Measurements from ENCODE around the gene CAPN11. TPM values are rescaled to one million over a fixed set of nuclear protein-coding genes. Genes with fewer than 3 reads are reported as not detected.

The CAPN11 gene
- total and polyA plus RNA-seq, 9 of the 15 experiments (the other 6 are each of a cell fraction or from before 2014, with no cell fraction given): 0.03 to 0.61 (median 0.17) TPM; not detected in 1

DNA sequence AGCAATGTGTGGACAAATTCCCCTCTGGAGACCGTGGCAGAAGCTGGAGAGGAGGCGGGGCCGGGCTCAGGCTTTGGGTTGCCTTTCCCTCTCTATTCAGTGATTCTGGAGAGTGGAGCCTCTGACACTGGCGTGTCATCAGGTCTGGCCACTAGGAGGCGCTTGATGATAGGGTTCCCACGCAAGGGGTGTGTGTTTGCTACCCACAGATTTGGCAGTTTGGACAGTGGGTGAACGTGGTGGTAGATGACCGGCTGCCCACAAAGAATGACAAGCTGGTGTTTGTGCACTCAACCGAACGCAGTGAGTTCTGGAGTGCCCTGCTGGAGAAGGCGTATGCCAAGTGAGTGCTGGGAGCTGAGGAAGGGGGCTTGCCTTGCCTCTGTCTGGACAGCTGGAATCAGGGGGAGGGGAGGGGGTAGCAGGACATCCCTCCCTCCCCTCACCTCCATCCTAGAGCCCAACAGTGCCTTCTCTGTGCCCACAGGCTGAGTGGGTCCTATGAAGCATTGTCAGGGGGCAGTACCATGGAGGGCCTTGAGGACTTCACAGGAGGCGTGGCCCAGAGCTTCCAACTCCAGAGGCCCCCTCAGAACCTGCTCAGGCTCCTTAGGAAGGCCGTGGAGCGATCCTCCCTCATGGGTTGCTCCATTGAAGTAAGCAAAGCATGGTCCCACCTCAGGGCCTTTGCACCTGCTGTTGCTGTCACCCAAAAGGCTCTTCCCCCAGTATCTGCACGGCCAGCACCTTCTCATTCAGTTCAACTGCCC, 14.3 kb downstream of the CAPN11 start (continued):
- TF ChIP-seq, protein P1, sequence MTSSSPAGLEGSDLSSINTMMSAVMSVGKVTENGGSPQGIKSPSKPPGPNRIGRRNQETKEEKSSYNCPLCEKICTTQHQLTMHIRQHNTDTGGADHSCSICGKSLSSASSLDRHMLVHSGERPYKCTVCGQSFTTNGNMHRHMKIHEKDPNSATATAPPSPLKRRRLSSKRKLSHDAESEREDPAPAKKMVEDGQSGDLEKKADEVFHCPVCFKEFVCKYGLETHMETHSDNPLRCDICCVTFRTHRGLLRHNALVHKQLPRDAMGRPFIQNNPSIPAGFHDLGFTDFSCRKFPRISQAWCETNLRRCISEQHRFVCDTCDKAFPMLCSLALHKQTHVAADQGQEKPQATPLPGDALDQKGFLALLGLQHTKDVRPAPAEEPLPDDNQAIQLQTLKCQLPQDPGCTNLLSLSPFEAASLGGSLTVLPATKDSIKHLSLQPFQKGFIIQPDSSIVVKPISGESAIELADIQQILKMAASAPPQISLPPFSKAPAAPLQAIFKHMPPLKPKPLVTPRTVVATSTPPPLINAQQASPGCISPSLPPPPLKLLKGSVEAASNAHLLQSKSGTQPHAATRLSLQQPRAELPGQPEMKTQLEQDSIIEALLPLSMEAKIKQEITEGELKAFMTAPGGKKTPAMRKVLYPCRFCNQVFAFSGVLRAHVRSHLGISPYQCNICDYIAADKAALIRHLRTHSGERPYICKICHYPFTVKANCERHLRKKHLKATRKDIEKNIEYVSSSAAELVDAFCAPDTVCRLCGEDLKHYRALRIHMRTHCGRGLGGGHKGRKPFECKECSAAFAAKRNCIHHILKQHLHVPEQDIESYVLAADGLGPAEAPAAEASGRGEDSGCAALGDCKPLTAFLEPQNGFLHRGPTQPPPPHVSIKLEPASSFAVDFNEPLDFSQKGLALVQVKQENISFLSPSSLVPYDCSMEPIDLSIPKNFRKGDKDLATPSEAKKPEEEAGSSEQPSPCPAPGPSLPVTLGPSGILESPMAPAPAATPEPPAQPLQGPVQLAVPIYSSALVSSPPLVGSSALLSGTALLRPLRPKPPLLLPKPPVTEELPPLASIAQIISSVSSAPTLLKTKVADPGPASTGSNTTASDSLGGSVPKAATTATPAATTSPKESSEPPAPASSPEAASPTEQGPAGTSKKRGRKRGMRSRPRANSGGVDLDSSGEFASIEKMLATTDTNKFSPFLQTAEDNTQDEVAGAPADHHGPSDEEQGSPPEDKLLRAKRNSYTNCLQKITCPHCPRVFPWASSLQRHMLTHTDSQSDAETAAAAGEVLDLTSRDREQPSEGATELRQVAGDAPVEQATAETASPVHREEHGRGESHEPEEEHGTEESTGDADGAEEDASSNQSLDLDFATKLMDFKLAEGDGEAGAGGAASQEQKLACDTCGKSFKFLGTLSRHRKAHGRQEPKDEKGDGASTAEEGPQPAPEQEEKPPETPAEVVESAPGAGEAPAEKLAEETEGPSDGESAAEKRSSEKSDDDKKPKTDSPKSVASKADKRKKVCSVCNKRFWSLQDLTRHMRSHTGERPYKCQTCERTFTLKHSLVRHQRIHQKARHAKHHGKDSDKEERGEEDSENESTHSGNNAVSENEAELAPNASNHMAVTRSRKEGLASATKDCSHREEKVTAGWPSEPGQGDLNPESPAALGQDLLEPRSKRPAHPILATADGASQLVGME (CRISPR knock-in tag; IDR thresholded peaks at IDR 0.05): no peak
- no peak for TF ChIP-seq CHD4 (IDR thresholded peaks at IDR 0.05; ENCODE audit: insufficient read depth, insufficient replicate concordance, low read depth, low read length, poor library complexity, severe bottlenecking)
- TF ChIP-seq, protein P2, sequence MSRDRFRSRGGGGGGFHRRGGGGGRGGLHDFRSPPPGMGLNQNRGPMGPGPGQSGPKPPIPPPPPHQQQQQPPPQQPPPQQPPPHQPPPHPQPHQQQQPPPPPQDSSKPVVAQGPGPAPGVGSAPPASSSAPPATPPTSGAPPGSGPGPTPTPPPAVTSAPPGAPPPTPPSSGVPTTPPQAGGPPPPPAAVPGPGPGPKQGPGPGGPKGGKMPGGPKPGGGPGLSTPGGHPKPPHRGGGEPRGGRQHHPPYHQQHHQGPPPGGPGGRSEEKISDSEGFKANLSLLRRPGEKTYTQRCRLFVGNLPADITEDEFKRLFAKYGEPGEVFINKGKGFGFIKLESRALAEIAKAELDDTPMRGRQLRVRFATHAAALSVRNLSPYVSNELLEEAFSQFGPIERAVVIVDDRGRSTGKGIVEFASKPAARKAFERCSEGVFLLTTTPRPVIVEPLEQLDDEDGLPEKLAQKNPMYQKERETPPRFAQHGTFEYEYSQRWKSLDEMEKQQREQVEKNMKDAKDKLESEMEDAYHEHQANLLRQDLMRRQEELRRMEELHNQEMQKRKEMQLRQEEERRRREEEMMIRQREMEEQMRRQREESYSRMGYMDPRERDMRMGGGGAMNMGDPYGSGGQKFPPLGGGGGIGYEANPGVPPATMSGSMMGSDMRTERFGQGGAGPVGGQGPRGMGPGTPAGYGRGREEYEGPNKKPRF (IDR thresholded peaks at IDR 0.05; ENCODE audit: low read depth, low read length): no peak
- no peak for TF ChIP-seq ZNF77 (CRISPR knock-in tag; IDR thresholded peaks at IDR 0.05)
- no peak for TF ChIP-seq HMGXB4 (CRISPR knock-in tag; IDR thresholded peaks at IDR 0.05)
- TF ChIP-seq, protein P3, sequence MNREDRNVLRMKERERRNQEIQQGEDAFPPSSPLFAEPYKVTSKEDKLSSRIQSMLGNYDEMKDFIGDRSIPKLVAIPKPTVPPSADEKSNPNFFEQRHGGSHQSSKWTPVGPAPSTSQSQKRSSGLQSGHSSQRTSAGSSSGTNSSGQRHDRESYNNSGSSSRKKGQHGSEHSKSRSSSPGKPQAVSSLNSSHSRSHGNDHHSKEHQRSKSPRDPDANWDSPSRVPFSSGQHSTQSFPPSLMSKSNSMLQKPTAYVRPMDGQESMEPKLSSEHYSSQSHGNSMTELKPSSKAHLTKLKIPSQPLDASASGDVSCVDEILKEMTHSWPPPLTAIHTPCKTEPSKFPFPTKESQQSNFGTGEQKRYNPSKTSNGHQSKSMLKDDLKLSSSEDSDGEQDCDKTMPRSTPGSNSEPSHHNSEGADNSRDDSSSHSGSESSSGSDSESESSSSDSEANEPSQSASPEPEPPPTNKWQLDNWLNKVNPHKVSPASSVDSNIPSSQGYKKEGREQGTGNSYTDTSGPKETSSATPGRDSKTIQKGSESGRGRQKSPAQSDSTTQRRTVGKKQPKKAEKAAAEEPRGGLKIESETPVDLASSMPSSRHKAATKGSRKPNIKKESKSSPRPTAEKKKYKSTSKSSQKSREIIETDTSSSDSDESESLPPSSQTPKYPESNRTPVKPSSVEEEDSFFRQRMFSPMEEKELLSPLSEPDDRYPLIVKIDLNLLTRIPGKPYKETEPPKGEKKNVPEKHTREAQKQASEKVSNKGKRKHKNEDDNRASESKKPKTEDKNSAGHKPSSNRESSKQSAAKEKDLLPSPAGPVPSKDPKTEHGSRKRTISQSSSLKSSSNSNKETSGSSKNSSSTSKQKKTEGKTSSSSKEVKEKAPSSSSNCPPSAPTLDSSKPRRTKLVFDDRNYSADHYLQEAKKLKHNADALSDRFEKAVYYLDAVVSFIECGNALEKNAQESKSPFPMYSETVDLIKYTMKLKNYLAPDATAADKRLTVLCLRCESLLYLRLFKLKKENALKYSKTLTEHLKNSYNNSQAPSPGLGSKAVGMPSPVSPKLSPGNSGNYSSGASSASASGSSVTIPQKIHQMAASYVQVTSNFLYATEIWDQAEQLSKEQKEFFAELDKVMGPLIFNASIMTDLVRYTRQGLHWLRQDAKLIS (CRISPR knock-in tag; IDR thresholded peaks at IDR 0.05): no peak
- TF ChIP-seq ARID1B (IDR thresholded peaks at IDR 0.05): 0 out of 2 replicates have a peak, but pooled peaks have one; percentile 32
- no peak for TF ChIP-seq MAFG (tag; conservative IDR thresholded peaks at IDR 0.05)
- TF ChIP-seq SMARCC2 (IDR thresholded peaks at IDR 0.05; ENCODE audit: low read depth): no peak
- TF ChIP-seq ZNF830 (CRISPR knock-in tag; IDR thresholded peaks at IDR 0.05): no peak
- no peak for TF ChIP-seq MCM5 (IDR thresholded peaks at IDR 0.05; ENCODE audit: low read depth)
- no peak for TF ChIP-seq ZNF511 (CRISPR knock-in tag; IDR thresholded peaks at IDR 0.05)

All from K562 (cell line).